Activated naive CD4-positive, alpha-beta T cell treated with anti-CD3 and anti-CD28 coated beads for 36 hours (primary cell): ENCODE measurements around the gene NCOR1. TPM values are rescaled to one million over a fixed set of nuclear protein-coding genes. Genes with fewer than 3 reads are reported as not detected.
"Not testable (repeated sequence)": the region's sequence is repeated elsewhere in the genome, so short reads cannot be mapped to it uniquely, and the experiment has no call there.

ENCODE experiments used
- CTCF ChIA-PET: fragments of 350-600 bp; sonication (Branson Sonifier 250); formaldehyde crosslinking; loops from one replicate; lab custom pipeline; 2021; ENCODE audit warnings: antibody characterized with exemption; lab: Charles Lee
- DNase-seq: peaks from one replicate; pipeline ENCODE4 v3.0.0-alpha.2; 2020
- H3K27ac Mint-ChIP-seq: one replicate; pipeline ENCODE4 v1.8.0; 2021; ENCODE audit warnings: mild to moderate bottlenecking, mixed read lengths
- H3K27me3 Mint-ChIP-seq: one replicate; pipeline ENCODE4 v1.8.0; 2021; ENCODE audit warnings: low read depth, mixed read lengths
- H3K36me3 Mint-ChIP-seq: one replicate; pipeline ENCODE4 v1.8.0; 2021; ENCODE audit warnings: low read depth, mixed read lengths
- H3K4me1 Mint-ChIP-seq: one replicate; pipeline ENCODE4 v1.8.0; 2021; ENCODE audit warnings: low read depth, mixed read lengths
- H3K4me3 Mint-ChIP-seq: one replicate; pipeline ENCODE4 v1.8.0; 2021; ENCODE audit warnings: mild to moderate bottlenecking, moderate library complexity, mixed read lengths
- H3K9me3 Mint-ChIP-seq: one replicate; pipeline ENCODE4 v1.8.0; 2021; ENCODE audit warnings: mixed read lengths
- intact Hi-C: fragments of 100-400 bp; cut with micrococcal nuclease; formaldehyde crosslinking; loops from one replicate; pipeline ENCODE4 v1.15.1; 2023
- total RNA-seq, 2 experiments: library from RNA; stranded (reverse); gene quantifications; one replicate each; pipeline ENCODE4 v1.2.3, GENCODE V29; 2021

NCOR1 gene
- total RNA-seq, 2 experiments from 2014 or later: 101 to 104 TPM

- Mint-ChIP-seq H3K36me3 (peaks cover 27% of the 10 kb centered on the region), H3K27me3 (no peaks in the 10 kb centered on the region), H3K4me3 (no peak overlapping the region), H3K27ac (no peak overlapping the region), H3K9me3 (no peaks in the 10 kb centered on the region), H3K4me1 (peaks cover 3% of the 10 kb centered on the region)
- DNase-seq: no peak
- CTCF ChIA-PET: interaction anchor here (1.4 kb wide), 1 partner anchor 14 kb away, joined by 3 read pairs; no protein-coding TSS in a partner anchor
- intact Hi-C loops: no loop called here
These were observed 141.5 kb downstream of the NCOR1 start for GRCh38 chr17:16073845-16074244.

DNA sequence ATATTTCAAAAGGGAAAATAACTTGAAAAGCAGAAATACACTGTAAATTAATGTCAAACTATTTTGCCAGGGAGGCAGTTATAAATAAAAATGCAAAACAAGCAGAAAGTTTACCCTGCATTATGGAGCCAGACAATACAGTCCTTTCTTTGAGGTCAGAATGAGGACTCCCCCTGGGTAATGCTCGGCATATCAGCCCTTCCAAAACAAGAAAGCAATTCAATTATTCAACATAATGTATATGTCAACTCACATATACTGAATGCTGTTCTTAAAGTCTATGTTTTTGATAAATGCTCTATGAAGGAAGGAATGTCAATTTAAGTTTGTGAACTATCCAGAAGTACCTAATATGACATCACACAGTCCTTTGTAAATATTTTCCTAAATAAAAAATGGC is 143.3 kb downstream of the NCOR1 start:
- intact Hi-C loops: no loop called here
- CTCF ChIA-PET: no interaction called here
- Mint-ChIP-seq H3K4me3 (no peak overlapping the region), H3K36me3 (peaks cover 29% of the 10 kb centered on the region), H3K9me3 (no peaks in the 10 kb centered on the region), H3K27ac (no peak overlapping the region), H3K4me1 (peaks cover 14% of the 10 kb centered on the region), H3K27me3 (no peaks in the 10 kb centered on the region)
- DNase-seq: no peak

- Mint-ChIP-seq H3K4me1 (peaks cover 17% of the 10 kb centered on the region), H3K4me3 (no peak overlapping the region), H3K9me3 (no peaks in the 10 kb centered on the region), H3K36me3 (peaks cover 36% of the 10 kb centered on the region), H3K27me3 (no peaks in the 10 kb centered on the region), H3K27ac (no peak overlapping the region)
- intact Hi-C loops: loop anchor here (1.0 kb wide), 1 partner anchor 40 kb away; no protein-coding TSS in a partner anchor
- CTCF ChIA-PET: no interaction called here
- DNase-seq: no peak
These were observed 147.0 kb downstream of the NCOR1 start for GRCh38 chr17:16068323-16068722.

GRCh38 chr17:16066125-16066524 is 149.2 kb downstream of the NCOR1 start:
- H3K27ac Mint-ChIP-seq: no peak overlapping the region
- H3K9me3 Mint-ChIP-seq: no peaks in the 10 kb centered on the region
- no peaks in the 10 kb centered on the region for H3K27me3 Mint-ChIP-seq
- H3K36me3 Mint-ChIP-seq: peaks cover 46% of the 10 kb centered on the region
- no peak for DNase-seq
- intact Hi-C loops: no loop called here
- H3K4me1 Mint-ChIP-seq: peaks cover 17% of the 10 kb centered on the region
- CTCF ChIA-PET: interaction anchor here (0.6 kb wide), 1 partner anchor 68 kb away, joined by 3 read pairs; no protein-coding TSS in a partner anchor
- no peak overlapping the region for H3K4me3 Mint-ChIP-seq

GRCh38 chr17:16061631-16062030 is 153.7 kb downstream of the NCOR1 start:
- intact Hi-C loops: no loop called here
- Mint-ChIP-seq H3K4me1 (peaks cover 3% of the 10 kb centered on the region), H3K27ac (no peak overlapping the region), H3K9me3 (no peaks in the 10 kb centered on the region), H3K4me3 (no peak overlapping the region), H3K27me3 (no peaks in the 10 kb centered on the region), H3K36me3 (peaks cover 37% of the 10 kb centered on the region)
- DNase-seq: no peak
- CTCF ChIA-PET: no interaction called here

DNA sequence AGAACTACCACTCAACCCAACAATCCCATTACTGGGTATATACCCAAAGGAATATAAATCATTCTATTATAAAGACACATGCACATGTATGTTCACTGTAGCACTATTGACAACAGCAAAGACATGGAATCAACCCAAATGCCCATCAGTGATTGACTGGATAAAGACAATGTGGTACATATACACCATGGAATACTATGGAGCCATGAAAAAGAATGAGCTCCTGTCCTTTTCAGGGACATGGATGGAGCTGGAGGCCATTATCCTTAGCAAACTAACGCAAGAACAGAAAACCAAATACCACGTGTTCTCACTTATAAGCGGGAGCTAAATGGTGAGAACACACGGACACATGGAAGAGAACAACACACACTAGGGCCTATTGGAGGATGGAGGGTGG is 160.2 kb downstream of the NCOR1 start:
- H3K27ac Mint-ChIP-seq, DNase-seq, H3K27me3 Mint-ChIP-seq, CTCF ChIA-PET, H3K4me3 Mint-ChIP-seq, intact Hi-C loops, H3K4me1 Mint-ChIP-seq, H3K9me3 Mint-ChIP-seq: not testable (repeated sequence)
- peaks cover 59% of the 10 kb centered on the region for H3K36me3 Mint-ChIP-seq

GRCh38 chr17:16052486-16052885 is 162.8 kb downstream of the NCOR1 start:
- no peak overlapping the region for H3K4me3 Mint-ChIP-seq
- H3K27me3 Mint-ChIP-seq: no peaks in the 10 kb centered on the region
- intact Hi-C loops: no loop called here
- no peak for DNase-seq
- peaks cover 2% of the 10 kb centered on the region for H3K4me1 Mint-ChIP-seq
- H3K36me3 Mint-ChIP-seq: peaks cover 52% of the 10 kb centered on the region
- H3K27ac Mint-ChIP-seq: no peak overlapping the region
- peaks cover 1% of the 10 kb centered on the region for H3K9me3 Mint-ChIP-seq
- CTCF ChIA-PET: no interaction called here

DNA sequence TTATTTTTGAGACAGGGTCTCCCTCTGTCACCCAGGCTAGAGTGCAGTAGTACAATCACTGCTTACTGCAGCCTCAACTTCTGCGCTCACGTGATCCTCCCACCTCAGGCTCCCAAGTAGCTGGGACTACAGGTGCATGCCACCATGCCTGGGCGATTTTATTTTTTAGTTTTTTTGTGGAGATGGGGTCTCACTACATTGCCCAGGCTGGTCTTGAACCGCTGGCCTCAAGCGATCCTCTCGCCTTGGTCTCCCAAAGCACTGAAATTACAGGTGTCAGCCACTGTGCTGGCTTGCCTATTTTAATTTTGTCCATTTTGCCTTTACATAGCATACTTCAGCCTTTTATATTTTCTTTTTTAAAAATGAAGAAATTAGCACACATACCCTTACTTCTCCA is 164.5 kb downstream of the NCOR1 start:
- Mint-ChIP-seq H3K27me3 (no peaks in the 10 kb centered on the region), H3K36me3 (peaks cover 50% of the 10 kb centered on the region), H3K27ac (no peak overlapping the region), H3K4me1 (peaks cover 2% of the 10 kb centered on the region), H3K9me3 (peaks cover 1% of the 10 kb centered on the region), H3K4me3 (no peak overlapping the region)
- CTCF ChIA-PET: no interaction called here
- intact Hi-C loops: no loop called here
- DNase-seq: no peak

- intact Hi-C loops: no loop called here
- no peak overlapping the region for H3K27ac Mint-ChIP-seq
- H3K9me3 Mint-ChIP-seq: peaks cover 1% of the 10 kb centered on the region
- H3K36me3 Mint-ChIP-seq: peaks cover 36% of the 10 kb centered on the region
- H3K4me3 Mint-ChIP-seq: no peak overlapping the region
- no peak for DNase-seq
- CTCF ChIA-PET: no interaction called here
- H3K4me1 Mint-ChIP-seq: peaks cover 2% of the 10 kb centered on the region
- no peaks in the 10 kb centered on the region for H3K27me3 Mint-ChIP-seq
These were observed 166.4 kb downstream of the NCOR1 start for GRCh38 chr17:16048811-16049449.

DNA sequence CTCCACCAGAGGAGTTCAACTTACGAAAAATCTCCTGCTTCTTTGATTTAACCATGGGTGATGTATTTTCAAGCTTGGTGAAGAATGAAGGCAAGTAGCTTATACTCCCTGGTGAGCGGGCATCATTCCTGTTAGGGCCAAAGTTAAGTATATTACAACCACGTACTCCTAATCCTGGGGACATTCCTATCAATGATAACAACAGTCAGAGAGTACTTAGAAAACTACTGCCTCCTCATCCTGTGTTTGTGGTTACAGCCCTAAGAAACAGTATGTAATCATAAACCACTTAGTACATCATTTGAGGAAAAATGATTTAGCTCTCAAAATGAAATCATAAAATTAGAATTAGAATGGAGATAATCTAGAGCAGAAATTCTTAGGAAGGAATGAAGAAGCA is 168.4 kb downstream of the NCOR1 start:
- H3K9me3 Mint-ChIP-seq: no peaks in the 10 kb centered on the region
- no peaks in the 10 kb centered on the region for H3K4me1 Mint-ChIP-seq
- DNase-seq: no peak
- peak overlapping the region; percentile 2 for H3K27ac Mint-ChIP-seq
- H3K36me3 Mint-ChIP-seq: peaks cover 30% of the 10 kb centered on the region
- intact Hi-C loops: no loop called here
- H3K4me3 Mint-ChIP-seq: no peak overlapping the region
- CTCF ChIA-PET: interaction anchor here (0.6 kb wide), 1 partner anchor 38 kb away, joined by 3 read pairs; no protein-coding TSS in a partner anchor
- H3K27me3 Mint-ChIP-seq: no peaks in the 10 kb centered on the region

- Mint-ChIP-seq H3K27ac (peak overlapping the region; percentile 9), H3K36me3 (peaks cover 27% of the 10 kb centered on the region), H3K27me3 (no peaks in the 10 kb centered on the region), H3K4me1 (no peaks in the 10 kb centered on the region), H3K4me3 (no peak overlapping the region), H3K9me3 (no peaks in the 10 kb centered on the region)
- intact Hi-C loops: no loop called here
- CTCF ChIA-PET: no interaction called here
- no peak for DNase-seq
These were observed 170.8 kb downstream of the NCOR1 start for GRCh38 chr17:16044487-16044886.

DNA sequence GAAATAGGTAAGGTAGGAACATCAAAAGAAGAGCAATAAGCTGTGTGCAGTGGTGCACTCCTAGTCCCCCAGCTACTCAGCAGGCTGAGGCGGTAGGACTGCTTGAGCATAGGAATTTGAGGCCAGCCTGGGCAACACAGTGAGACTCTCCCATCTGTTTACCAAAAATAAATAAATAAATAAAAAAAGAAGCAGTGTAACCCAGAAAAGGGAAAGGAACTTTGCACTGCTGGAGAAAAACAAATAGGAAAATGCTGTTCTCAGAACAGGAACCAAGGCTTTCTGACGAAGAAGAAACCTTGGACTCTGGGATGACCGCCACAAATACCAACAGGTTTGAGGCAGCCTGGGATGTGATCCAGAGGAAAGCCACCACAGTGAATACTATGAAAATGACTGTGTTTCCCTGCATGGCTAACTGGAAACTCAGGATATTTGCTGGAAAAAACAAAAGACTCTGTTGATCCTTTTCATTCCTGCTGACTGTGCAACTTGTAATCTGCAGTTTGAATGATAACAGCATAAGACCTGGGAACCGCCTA is 174.6 kb downstream of the NCOR1 start:
- H3K27ac Mint-ChIP-seq: peak overlapping the region; percentile 61
- H3K27me3 Mint-ChIP-seq: no peaks in the 10 kb centered on the region
- no peak for DNase-seq
- CTCF ChIA-PET: no interaction called here
- H3K36me3 Mint-ChIP-seq: peaks cover 39% of the 10 kb centered on the region
- H3K4me1 Mint-ChIP-seq: peaks cover 11% of the 10 kb centered on the region
- no peaks in the 10 kb centered on the region for H3K9me3 Mint-ChIP-seq
- intact Hi-C loops: no loop called here
- no peak overlapping the region for H3K4me3 Mint-ChIP-seq

DNA sequence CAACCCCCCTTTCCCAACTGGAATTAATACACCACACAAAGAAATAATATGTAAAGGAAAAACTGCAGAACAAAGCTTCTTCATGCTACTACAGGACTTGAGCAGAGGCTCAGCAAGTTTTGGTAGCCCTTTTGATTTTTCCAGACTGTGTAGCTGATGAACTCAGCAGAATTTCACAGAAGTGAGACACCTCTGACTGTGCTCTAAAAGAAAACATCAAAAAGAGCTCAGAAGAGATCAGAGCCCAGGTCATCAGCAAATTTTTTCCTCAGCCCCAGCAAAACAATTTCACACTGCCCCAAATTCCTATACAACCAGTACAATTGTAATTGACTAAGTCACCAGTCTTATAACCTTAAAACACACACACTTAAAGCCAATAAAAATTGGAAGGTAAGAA is 177.7 kb downstream of the NCOR1 start:
- H3K36me3 Mint-ChIP-seq: peaks cover 48% of the 10 kb centered on the region
- H3K4me3 Mint-ChIP-seq: no peak overlapping the region
- H3K27me3 Mint-ChIP-seq: no peaks in the 10 kb centered on the region
- intact Hi-C loops: no loop called here
- DNase-seq: no peak
- CTCF ChIA-PET: interaction anchor here (0.6 to 0.7 kb wide), 2 partner anchors 44 to 488 kb away, joined by 3 to 6 read pairs; no protein-coding TSS in a partner anchor
- H3K27ac Mint-ChIP-seq: peak overlapping the region; percentile 79
- peaks cover 13% of the 10 kb centered on the region for H3K4me1 Mint-ChIP-seq
- H3K9me3 Mint-ChIP-seq: no peaks in the 10 kb centered on the region
